HFF-Myc (cell line): Measurements from ENCODE around the gene IPCEF1.

Source experiments
- DNase-seq: peaks from one replicate; pipeline ENCODE4 v3.0.0-alpha.2; 2011; ENCODE audit warnings: low read depth; ENCODE audit errors: extremely low read depth
- H3K4me3 ChIP-seq: replicated peaks from 2 replicates; pipeline ENCODE4 v1.5.1; 2011; ENCODE audit warnings: low read depth, mild to moderate bottlenecking, control low read depth, low read length
- TF ChIP-seq, protein P1 (sequence below): IDR thresholded peaks from 2 replicates; pipeline ENCODE4 v1.5.1; 2012; ENCODE audit warnings: mild to moderate bottlenecking, low read depth, low read length, control low read depth; ENCODE audit errors: missing control alignments

Gene IPCEF1

DNA sequence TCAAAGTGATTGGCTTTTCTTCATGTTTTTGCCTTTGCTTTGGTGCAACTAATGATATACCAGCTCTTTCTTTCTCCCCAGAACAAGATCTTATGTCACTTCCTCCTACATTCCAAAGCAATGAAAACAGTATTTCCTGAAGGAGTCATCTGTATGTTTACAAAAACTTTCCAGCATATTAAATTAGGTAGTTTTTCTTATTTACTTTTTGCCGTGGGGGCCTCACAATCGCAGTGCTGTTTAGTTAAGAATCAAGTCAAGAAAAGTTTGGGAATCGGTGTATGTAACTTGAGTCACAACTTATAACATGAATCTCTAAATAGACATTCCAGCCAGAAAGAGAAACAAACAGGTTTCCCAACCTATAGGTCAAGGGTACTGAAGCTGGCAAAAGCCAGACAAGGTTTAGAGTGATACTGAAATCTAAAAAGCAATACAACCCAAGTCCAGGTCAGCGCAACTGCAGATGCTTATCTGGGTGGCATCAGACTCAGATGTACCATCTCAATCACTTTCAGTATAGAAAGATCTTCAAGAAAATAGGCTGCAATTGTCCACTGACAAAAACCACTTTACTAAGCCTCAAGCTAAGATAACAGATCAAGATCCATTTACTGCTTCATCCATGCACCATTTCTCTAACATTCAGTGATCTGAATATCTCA is 63.6 kb downstream of the IPCEF1 start:
- H3K4me3 ChIP-seq = no peak overlapping the region
- peak; percentile 60 for DNase-seq
- TF ChIP-seq, protein P1, sequence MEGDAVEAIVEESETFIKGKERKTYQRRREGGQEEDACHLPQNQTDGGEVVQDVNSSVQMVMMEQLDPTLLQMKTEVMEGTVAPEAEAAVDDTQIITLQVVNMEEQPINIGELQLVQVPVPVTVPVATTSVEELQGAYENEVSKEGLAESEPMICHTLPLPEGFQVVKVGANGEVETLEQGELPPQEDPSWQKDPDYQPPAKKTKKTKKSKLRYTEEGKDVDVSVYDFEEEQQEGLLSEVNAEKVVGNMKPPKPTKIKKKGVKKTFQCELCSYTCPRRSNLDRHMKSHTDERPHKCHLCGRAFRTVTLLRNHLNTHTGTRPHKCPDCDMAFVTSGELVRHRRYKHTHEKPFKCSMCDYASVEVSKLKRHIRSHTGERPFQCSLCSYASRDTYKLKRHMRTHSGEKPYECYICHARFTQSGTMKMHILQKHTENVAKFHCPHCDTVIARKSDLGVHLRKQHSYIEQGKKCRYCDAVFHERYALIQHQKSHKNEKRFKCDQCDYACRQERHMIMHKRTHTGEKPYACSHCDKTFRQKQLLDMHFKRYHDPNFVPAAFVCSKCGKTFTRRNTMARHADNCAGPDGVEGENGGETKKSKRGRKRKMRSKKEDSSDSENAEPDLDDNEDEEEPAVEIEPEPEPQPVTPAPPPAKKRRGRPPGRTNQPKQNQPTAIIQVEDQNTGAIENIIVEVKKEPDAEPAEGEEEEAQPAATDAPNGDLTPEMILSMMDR = no peak

DNA sequence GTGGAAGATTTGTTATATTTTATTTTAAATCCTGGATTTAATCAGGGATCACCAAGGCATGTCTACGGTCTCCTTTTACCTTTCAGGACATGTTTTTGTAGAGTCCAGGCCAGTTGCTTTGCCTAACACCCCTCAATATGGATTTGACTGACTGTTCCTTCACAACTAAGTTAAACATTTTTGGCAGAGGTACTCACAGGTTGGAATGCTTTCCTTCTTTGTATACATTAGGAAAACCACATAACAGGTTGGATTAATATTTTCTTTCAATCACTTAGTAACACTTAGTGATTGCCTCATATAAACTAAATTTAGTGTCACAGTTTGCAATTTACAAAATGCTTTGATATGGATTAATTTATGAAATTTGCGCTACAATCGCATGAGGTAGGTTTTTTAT is 64.5 kb downstream of the IPCEF1 start:
- peak; percentile 26 for DNase-seq
- TF ChIP-seq, protein P1 = no peak
- no peak overlapping the region for H3K4me3 ChIP-seq

DNA sequence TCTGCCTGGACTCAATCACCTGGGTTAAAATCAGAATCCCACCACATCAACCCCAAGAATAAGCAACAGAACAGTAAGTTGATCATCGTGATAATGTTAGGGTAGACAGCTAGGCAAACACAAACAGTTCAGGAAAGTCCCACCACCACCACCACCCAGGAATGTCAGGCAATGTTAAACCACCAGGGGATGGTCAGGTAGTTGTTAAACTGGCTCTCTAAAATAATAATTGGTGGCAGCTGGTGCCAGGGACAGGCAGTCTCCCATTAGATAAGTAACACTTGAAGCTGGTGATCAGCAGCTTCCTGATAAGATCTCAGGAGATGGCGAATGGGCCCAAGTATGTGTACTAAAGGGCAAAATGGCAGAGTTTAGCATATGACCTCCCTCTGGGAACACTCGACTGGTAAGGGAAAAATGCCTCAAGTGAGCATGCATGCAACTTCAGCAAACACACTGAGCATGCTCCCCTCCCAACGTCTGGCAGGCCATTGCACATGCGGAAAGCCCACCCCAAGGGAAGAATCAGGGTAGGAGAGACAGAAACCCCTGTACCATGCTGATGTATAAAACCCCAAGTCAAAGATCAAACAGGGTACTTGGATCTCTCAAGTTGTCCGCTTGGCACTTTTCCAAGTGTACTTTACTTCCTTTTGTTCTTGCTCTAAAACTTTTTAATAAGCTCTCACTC is 66.6 kb downstream of the IPCEF1 start:
- no peak overlapping the region for H3K4me3 ChIP-seq
- no peak for DNase-seq
- TF ChIP-seq, protein P1 = no peak

DNA sequence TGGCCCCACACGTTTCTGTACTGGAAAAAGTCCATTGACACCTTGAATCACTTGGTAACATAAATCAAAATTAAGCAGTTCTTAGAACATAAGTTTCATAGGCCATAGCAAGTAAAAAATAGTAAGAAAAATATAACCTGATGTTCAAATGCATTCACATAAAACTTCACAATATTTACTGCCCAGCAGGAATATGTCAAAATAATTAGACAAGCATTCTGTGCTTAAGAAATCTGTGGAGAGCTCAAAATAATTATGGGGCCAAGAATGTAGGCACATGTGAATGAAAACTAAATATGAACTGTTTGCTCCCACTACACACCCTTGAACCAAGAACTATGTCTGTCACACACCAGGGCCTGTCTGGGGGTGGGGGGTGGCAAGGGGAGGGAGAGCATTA is 70.8 kb downstream of the IPCEF1 start:
- TF ChIP-seq, protein P1 = no peak
- DNase-seq = no peak
- no peak overlapping the region for H3K4me3 ChIP-seq

DNA sequence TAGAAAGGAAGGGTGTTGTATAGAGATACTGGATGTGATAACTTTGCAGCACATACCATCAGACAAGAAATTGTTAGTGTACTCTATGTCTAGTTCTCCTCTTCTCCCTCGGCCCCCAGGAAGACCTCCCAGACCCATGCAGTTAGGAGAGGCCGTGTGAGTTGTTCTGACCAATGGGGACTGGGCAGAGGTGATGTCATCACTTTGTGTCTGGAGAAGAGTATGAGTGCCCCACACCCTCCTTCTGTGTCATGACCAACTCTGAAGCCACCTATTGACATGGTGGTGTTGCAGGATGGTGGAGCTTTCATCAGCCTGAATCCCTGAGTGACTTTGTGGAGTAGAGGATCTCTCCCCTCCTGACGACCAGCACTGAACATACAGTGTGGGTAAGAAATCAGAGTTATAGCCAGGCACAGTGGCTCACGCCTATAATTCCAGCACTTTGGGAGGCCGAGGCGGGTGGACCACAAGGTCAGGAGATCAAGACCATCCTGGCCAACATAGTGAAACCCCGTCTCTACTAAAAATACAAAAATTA is 72.2 kb downstream of the IPCEF1 start:
- no peak overlapping the region for H3K4me3 ChIP-seq
- no peak for DNase-seq
- TF ChIP-seq, protein P1 = no peak

DNA sequence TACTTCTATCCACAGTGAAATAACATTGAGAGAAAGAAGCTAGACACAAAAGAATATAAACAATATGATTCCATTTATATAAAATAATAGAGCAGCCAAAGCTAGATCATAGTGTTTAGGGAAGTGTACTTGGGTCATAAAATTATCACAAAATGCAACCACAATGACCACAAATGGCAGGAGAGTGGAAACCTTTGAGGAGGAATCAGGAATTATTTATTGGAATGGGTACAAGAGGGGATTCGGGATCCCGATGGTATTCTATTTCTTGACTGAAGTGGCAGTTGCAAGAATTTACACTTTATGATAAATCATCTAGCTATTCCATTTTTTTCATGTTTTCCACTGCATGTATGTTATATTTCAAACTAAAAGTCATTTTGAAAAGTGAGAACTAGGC is 76.1 kb downstream of the IPCEF1 start:
- DNase-seq = no peak
- no peak overlapping the region for H3K4me3 ChIP-seq
- TF ChIP-seq, protein P1 = no peak
